HG02870 (cell line): ENCODE results near the gene ZNF467.

Experiments used
- ATAC-seq: cut with Tn5 transposase; IDR thresholded peaks from one replicate; pipeline ENCODE4 v1.9.1; 2021; ENCODE audit warnings: mild to moderate bottlenecking, moderate library complexity; ENCODE audit not compliant: unreplicated experiment

Gene ZNF467

DNA sequence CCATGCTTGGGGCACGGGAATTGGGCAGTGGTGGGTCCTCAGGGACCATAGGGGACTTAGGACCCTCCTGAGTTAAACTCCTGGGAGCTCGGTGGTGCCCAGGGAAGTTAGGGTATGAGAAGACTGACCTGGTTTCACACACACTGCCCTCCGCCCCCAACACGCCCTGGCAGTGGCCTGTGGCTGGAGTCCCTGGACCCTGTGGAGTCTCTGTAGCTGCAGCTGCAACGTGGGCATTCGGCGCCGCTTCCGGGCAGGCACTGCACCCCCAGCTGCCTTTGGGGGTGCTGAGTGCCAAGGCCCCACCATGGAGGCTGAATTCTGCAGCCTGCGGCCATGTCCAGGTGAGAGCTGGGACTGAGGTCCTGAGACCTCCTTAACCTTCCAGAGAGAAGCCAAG lies 34.9 kb upstream of the ZNF467 start:
- no peak for ATAC-seq

DNA sequence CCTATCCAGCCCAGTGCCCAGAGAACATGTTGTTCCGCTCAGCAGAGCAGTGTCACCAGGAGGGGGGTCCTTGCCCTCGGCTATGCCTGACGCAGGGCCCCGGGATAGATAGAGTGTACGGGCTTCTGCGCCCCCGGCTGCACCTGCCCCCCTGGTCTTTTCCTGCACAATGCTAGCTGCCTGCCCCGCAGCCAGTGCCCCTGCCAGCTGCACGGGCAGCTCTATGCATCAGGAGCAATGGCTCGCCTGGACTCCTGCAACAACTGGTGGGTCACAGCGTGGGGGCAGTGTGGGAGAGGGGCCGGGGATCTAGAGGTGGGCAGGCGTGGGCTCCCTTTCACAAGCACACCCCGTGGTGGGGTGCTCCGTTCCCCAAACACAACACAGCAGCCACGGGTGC lies 33.3 kb upstream of the ZNF467 start:
- ATAC-seq = no peak

DNA sequence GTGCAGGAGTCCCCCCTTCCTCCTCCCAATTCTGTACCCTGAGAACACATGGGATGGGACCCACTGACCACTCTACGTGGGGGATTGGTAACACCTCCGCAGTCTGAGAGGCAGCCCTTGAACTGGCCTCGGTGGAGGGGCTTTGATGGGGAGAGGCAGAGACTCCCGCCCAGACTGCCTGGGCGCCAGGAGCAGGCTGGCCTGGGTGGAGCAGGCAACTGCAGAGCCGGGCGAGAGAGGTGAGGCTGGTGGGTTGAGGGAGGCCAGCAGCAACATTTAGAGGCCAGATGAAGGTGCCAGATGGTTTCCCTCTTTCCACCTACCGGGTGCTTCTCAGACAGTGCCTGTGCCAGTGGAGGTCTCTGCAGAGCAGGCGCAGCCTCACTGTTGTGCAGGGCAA lies 30.7 kb upstream of the ZNF467 start:
- no peak for ATAC-seq

DNA sequence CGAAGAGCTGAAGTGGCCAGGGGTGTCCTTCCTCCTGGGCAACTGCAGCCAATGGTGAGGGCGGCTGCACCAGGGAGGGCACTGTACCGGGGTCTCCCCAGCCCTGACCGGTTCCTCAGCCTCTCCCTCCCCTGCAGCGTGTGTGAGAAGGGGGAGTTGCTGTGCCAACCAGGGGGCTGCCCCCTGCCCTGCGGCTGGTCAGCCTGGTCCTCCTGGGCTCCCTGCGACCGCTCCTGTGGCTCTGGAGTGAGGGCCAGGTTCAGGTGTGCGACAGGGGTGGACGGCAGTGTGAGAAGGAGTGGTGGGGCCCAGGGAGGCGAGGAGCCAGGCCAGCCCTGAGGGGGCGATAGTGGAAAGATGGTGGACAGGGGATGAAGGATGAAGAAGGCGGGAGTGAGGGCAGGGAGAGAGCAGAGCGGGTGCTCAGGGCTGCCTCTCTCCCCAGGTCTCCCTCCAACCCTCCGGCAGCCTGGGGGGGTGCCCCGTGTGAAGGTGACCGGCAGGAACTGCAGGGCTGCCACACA lies 30.2 kb upstream of the ZNF467 start:
- no peak for ATAC-seq

DNA sequence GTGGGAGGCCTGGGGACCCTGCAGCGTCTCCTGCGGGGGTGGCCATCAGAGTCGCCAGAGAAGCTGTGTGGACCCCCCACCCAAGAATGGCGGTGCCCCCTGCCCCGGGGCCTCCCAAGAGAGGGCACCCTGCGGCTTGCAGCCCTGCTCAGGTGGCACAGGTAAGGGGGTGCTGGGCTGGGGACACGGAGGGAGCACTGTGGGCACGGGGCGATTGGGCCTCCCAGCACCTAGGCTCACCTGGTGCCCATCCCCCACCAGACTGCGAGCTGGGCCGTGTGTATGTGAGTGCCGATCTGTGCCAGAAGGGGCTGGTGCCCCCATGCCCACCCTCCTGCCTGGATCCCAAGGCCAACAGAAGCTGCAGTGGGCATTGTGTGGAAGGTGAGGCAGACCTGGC lies 29.6 kb upstream of the ZNF467 start:
- ATAC-seq = no peak

DNA sequence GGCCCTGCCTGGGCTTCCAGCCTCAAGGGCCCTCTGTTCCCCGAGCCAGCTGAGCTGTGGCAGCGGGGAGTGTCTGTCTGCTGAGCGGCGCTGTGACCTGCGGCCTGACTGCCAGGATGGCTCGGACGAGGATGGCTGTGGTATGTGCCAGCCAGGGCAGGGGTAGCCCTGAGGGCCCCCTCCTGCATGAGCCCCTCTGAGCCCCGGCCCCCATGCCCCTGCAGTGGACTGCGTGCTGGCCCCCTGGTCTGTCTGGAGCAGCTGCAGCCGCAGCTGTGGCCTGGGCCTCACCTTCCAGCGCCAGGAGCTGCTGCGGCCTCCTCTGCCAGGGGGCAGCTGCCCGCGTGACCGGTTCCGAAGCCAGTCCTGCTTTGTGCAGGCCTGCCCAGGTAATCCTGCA lies 28.4 kb upstream of the ZNF467 start:
- ATAC-seq = no peak

DNA sequence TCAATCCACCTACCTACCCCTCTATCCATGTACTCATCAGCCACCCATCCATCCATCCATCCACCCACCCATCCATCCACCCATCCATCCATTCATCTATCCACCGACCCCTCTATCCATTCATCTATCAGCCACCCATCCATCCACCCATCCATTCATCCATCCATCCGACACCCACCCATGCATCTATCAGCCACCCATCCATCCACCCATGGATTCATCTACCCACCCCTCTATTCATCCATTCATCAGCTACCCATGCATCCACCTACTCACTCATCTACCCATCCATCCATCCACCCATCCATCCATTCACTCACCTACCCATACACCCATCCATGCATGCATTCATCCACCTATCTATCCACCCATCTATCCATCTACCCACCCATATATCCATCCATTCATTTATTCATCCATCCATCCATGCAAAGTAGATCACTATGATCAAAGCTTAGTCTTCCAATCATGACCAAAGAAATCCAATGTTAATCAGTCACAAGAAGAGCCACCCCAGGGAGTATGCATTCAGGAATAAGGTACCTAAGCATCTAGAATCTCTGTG lies 27.7 kb upstream of the ZNF467 start:
- no peak for ATAC-seq

DNA sequence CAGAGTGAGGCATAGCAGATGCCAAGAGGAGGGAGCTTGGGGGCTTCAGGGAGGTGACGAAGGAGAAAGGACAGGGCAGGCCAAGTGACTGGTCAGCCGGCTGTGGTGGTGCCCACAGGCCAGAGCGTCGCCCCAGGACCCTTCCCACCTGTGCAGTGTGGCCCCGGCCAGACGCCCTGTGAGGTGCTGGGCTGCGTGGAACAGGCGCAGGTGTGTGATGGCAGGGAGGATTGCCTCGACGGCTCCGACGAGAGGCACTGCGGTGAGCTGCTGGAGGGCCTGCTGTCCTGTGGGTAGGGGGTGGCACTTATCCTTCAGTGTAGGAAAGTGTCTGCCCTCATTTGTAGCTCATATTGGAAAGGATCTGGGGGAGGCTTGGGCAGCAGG lies 26.8 kb upstream of the ZNF467 start:
- ATAC-seq = no peak

DNA sequence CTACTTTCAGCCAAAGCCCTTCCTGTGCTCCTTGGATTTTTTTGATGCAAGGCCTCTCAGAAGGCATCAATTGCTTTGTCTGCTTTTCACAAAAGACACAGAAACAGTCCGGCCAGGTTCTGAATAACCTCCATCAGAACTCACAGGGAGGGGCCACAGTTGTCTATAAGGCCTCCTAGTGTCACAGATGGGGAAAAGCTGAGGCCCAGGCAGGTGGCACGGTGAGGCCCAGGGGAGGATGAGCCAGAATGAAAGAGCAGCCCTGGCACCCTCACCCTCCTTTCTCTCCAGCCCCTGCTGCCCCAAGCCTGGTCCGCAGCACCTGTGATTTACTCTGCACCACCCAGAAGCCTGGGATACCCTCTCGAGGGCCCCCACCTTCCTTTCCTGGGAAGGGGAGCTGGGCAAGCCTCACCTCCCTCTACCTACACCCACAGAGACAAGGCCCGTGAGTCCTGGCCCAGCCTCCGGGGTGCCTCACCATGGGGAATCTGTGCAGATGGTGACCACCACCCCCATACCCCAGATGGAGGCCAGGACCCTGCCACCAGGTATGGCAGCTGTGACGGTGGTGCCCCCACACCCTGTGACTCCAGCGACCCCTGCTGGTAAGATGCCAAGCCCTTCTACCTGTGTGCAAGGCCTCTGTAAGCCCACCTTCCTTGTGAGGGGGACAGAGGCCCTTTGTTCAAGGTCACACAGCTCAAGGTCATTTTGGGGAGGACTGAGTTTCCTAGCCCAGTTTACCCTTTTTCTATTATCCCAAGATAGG lies 26.2 kb upstream of the ZNF467 start:
- ATAC-seq = no peak

DNA sequence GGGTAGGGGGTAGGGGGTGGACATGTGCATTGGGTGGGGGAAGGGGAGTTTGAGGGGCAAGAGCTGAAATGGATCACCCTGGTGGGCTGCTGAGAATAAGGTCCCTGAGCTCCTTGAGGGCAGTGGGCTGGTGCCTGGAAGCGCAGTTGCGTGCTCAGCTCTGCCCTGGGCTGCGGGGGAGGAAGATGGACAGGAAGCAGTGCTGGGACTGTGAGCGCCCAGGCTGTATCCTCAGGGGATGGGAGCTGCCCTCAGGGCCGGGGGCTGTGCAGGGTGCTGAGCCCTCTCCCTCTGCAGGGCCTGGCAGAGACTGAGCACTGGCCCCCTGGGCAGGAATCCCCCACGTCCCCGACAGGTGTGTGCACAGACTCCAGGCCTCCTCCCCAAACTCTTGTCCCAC lies 24.4 kb upstream of the ZNF467 start:
- ATAC-seq = no peak

DNA sequence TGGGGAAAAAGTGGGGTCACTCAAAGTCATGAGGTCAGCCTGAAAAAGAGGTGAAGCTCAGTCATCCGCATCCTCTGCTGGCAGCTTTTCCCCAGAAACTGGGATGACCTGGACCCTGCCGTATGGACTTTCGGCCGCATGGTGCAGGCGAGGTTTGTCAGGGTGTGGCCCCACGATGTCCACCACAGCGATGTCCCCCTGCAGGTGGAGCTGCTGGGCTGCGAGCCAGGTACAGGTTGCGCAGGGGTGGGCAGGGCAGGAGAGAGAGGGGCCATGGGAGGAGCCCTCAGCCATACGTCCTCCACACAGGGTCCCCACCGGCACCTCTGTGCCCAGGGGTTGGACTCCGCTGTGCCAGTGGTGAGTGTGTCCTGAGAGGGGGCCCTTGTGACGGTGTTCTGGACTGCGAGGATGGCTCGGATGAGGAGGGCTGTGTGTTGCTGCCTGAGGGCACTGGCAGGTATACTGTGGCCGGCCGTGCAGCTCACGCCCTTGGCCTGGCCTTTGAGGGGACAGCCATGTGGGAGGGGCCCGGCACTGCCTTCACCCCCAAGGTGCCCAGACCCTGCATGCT lies 23.0 kb upstream of the ZNF467 start:
- ATAC-seq = no peak

DNA sequence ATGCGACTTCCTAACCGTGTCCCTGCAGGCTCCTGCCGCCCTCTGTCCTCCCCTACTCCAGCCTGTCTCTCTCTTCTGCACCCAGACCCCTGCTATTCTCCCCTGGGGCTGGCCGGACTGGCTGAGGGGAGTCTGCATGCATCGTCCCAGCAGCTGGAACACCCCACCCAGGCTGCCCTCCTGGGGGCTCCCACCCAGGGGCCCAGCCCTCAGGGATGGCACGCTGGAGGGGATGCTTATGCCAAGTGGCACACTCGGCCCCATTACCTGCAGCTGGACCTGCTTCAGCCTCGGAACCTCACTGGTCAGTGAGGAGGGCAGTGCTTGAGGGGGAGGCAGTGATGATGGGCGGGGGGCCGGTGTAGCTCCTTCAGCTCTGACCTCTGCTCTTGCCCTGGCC lies 21.7 kb upstream of the ZNF467 start:
- no peak for ATAC-seq

DNA sequence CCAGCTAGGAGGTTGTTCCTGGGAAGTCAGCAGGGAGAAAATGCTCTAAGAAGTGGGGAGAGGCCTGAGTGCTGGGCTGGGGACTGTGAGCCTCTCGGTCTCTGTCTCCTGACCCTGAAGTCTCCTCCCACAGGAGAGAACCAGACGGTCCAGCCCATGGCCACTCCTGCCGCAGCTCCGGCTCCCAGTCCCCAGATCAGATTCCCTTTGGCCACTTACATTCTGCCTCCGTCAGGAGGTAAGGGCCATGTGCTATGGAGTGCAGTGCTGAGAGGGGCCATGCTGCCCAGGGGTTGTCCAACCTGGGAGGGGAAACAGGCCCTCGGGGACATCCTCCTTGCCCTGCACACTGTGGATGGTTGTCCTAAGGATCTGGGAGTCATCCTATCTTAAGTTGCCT lies 21.3 kb upstream of the ZNF467 start:
- no peak for ATAC-seq

DNA sequence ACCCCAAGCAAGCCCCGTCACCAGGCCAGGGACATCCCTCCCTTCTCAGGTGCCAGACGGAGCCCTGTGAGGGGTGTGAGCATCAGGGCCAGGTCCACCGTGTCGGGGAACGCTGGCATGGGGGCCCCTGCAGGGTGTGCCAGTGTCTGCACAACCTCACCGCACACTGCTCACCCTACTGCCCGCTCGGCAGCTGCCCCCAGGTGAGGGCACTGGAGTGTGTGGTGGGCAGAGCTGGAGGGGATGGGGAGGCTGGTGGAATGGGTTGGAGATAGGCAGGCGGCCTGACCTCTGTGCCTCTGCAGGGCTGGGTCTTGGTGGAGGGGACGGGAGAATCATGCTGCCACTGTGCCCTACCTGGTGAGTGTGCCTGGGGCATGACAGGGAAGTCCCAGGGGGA lies 19.9 kb upstream of the ZNF467 start:
- no peak for ATAC-seq

DNA sequence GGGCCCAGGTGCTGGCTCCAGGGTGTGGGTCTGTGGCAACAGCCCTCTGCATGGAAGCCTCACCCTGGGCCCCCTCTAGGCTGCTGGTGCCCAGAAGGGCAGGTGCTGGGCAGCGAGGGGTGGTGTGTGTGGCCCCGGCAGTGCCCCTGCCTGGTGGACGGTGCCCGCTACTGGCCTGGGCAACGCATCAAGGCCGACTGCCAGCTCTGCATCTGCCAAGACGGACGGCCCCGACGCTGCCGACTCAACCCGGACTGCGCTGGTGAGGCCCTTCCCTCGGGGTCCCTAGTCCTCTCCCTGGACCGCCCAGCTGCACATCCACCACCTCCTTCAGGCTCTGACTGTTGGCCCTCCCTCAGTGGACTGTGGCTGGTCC lies 18.8 kb upstream of the ZNF467 start:
- ATAC-seq = no peak

DNA sequence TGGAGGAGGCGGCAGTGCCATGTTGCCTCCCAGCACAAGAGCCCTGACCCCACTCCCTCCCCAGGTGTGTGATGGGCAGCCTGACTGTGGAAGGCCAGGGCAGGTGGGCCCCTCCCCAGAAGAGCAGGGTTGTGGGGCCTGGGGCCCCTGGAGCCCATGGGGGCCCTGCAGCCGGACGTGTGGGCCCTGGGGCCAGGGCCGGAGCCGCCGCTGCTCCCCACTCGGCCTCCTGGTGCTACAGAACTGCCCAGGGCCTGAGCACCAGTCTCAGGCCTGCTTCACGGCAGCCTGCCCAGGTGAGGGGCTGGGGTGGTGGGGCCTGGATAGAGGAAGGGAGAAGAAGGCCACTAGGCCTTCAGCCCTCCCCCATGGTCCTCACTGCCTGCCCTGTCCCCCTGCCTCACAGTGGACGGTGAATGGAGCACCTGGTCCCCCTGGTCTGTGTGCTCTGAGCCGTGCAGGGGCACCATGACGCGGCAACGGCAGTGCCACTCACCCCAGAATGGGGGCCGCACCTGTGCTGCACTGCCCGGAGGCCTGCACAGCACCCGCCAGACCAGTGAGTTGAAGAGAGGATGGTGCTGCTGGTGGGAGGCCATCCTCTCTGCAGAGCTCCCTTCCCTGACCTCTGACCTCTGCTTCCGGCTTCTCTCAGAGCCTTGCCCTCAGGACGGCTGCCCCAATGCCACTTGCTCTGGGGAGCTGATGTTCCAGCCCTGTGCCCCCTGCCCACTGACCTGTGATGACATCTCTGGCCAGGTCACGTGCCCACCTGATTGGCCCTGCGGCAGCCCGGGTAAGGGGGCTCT lies 18.2 kb upstream of the ZNF467 start:
- no peak for ATAC-seq

DNA sequence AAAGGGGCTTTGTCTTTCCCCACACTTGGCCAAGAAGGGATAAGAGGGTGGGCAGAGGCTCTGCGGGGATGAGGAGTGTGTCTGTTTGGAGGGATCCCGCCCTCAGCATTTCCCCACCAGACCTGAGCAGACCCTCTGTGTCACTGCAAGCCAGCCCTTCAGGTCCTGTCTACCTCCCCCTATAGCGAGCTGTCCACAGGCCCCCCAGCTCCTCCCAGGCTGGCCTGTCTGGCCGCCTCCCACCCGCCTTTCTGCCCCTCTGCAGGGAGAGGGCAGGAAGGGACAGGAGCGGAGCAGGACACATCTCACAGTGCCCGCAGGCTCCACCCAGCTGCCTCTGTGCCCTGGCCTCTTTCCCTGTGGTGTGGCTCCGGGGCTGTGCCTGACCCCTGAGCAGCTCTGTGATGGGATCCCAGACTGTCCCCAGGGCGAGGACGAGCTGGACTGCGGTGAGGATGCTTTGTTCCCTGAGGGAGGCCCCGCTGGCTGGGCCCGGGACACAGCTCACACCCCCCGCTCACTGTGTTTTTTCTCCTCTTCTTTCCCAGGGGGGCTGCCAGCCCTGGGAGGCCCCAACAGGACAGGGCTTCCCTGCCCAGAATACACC lies 17.5 kb upstream of the ZNF467 start:
- no peak for ATAC-seq

DNA sequence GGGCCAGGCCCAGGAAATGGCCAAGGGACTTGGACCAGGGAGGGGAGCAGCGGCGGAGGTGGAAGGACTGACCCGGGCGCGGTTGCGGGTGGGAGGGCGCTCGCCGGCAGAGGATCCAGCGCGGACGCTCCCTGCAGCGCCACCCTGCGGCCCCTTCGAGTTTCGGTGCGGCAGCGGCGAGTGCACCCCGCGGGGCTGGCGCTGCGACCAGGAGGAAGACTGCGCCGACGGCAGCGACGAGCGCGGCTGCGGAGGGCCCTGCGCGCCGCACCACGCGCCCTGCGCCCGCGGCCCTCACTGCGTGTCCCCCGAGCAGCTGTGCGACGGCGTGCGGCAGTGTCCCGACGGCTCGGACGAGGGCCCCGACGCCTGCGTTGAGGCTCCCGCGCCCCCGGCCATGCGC lies 16.8 kb upstream of the ZNF467 start:
- no peak for ATAC-seq

DNA sequence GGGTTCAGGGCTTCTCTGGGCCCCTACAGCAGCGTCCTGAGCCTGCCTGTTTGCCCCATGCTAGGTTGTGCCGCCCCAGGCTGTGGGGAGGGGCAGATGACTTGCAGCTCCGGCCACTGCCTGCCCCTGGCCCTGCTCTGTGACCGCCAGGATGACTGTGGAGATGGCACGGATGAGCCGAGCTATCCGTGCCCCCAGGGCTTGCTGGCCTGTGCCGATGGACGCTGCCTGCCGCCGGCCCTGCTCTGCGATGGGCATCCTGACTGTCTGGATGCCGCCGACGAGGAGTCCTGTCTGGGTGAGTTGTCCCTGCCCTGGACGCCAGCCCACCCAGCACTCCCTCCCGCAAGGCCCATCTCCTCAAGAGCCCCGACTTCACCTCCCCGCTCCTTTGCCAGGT lies 15.7 kb upstream of the ZNF467 start:
- ATAC-seq = no peak

DNA sequence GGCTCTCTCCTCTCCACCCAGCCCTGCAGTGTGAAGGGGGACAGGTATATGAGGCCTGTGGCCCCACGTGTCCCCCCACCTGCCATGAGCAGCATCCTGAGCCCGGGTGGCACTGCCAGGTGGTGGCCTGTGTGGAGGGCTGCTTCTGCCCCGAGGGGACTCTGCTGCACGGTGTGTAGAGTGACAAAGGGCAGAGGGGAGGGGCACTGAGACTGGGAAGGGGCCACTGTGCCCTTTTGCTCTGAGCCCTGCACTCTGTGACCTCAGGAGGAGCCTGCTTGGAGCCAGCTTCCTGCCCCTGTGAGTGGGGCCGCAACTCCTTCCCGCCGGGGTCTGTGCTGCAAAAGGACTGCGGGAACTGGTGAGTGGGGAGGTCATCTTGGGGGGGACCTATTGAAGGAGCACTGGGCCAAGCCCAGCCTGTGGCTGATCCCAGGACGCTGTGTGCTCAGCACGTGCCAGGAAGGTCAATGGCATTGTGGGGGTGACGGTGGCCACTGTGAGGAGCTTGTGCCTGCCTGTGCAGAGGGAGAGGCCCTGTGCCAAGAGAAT lies 15.0 kb upstream of the ZNF467 start:
- no peak for ATAC-seq
